GM18505 (cell line): Measurements from ENCODE around the gene FAM83B.
"Not testable (repeated sequence)": the region's sequence is repeated elsewhere in the genome, so short reads cannot be mapped to it uniquely, and the experiment has no call there.

Source experiments
- ATAC-seq: cut with Tn5 transposase; IDR thresholded peaks from one replicate; pipeline ENCODE4 v1.9.1; 2021; ENCODE audit not compliant: unreplicated experiment
- POLR2A ChIP-seq: IDR thresholded peaks from 4 replicates; pipeline ENCODE4 v1.6.1; 2011; ENCODE audit warnings: borderline replicate concordance; ENCODE audit not compliant: insufficient read depth, insufficient read length; ENCODE audit errors: extremely low read depth

Gene FAM83B, protein sequence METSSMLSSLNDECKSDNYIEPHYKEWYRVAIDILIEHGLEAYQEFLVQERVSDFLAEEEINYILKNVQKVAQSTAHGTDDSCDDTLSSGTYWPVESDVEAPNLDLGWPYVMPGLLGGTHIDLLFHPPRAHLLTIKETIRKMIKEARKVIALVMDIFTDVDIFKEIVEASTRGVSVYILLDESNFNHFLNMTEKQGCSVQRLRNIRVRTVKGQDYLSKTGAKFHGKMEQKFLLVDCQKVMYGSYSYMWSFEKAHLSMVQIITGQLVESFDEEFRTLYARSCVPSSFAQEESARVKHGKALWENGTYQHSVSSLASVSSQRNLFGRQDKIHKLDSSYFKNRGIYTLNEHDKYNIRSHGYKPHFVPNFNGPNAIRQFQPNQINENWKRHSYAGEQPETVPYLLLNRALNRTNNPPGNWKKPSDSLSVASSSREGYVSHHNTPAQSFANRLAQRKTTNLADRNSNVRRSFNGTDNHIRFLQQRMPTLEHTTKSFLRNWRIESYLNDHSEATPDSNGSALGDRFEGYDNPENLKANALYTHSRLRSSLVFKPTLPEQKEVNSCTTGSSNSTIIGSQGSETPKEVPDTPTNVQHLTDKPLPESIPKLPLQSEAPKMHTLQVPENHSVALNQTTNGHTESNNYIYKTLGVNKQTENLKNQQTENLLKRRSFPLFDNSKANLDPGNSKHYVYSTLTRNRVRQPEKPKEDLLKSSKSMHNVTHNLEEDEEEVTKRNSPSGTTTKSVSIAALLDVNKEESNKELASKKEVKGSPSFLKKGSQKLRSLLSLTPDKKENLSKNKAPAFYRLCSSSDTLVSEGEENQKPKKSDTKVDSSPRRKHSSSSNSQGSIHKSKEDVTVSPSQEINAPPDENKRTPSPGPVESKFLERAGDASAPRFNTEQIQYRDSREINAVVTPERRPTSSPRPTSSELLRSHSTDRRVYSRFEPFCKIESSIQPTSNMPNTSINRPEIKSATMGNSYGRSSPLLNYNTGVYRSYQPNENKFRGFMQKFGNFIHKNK

DNA sequence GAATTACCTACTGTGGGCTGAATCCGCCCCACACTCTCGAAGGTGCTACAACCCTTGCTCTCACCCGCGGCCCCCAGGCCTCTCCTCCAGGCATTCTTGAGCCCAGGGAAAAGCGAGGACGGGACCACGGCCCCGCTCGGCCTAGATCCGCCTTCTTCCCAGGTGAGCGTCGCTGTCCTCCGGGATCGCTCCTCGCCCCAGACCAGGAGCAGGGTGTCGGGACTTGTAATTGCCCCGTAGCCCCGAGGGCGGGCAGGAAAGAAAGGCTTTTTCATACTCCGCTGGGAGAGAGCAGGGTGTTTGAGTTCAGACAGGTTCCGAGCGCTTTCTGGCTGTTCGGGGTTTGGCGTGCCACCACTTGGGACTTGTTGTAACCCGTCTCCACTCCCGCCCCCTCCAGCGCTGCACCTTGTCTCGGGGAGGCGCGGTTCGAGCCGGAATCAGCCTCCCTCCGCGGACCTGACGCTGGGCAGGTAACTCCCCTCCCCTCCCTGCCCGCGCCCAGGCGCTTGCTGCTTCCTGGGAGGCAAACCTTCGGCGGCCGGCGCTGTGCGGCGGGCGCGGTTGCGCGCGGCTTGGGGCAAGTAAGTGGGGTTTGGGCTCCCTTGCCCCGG, at the start of gene FAM83B:
Gene FAM83B, plus strand, starts transcription at position 529 of the 614 bp plus-strand sequence. CDS start 23,476 bp downstream, outside the sequence.
- no peak for ATAC-seq
- TF ChIP-seq POLR2A, result no peak

DNA sequence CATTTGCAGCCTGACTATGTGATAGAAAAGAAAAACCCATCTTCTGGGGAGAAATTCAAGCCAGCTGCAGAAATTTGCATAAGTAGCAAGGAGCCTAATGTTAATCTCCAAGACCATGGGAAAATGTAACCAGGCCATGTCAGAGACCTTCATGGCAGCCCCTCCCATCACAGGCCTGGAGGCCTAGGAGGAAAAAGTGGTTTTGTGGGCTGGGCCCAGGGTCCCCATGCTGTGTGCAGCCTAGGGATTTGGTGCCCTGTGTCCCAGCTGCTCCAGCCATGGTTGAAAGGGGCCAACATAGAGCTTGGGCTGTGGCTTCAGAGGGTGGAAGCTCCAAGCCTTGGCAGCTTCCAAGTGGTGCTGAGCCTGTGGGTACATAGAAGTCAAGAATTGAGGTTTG, 49.7 kb upstream of the FAM83B start:
- ATAC-seq, result not testable (repeated sequence)

DNA sequence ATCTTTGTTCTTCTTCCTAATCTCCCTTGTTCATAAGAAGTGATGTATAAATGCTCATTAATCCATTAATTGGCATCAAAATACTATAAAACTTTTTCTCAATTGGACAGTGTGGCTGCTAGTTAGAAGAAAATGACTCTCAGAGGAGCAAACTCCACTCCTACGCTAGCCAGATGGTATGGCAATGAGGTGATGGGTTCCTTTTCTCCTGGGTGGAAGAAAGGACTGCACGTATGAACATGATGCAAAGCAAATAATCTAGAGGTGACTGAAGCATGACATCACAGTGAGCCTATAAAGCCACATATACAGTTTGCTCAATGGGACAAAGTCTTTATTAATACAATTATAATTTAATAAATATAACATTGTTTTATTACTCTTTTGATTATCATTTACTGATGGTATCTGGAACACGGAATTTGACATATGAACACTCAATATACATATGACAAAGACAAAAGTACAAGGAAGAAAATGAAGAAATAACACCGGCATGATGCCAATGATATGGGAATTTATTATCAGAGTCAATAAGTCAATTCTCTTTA, 46.4 kb upstream of the FAM83B start:
- ATAC-seq, result no peak
- TF ChIP-seq POLR2A, result no peak

DNA sequence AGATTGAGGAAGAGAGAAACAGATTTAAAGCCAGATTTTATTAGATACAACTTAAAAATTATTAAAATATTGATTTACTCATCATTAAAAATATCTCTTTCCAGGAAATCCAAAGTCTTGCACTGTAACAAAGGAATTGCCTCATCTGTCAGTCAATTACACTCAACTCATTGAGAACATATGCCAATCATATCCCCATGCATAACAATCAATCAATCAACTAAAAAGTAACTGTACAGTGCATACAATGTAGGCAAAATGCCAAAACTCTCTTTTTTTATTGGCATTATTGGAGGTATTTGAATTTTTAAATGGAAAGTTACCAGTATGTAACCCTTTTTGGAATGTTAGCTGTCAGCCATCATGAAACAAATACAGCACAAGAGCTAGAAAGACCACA, 45.3 kb upstream of the FAM83B start:
- no peak for TF ChIP-seq POLR2A
- no peak for ATAC-seq

DNA sequence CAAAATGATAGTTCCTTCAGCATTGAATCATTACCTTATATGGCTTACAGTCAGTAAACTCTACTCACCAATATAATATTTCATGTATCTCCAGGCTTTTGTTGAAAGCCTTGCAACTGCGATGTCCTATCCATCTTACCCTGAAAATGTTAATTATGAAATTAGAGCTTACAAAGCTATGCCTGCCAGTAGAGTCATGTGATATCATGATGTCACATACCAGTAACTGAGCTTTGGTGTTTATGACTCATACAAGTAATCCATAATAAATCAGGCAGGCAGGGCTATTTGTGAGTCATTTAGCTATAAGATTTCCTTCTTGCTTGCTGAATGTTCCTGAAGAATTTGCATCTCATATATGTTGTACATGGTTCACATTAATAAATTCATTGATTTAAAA, 44.9 kb upstream of the FAM83B start:
- TF ChIP-seq POLR2A, result no peak
- no peak for ATAC-seq

DNA sequence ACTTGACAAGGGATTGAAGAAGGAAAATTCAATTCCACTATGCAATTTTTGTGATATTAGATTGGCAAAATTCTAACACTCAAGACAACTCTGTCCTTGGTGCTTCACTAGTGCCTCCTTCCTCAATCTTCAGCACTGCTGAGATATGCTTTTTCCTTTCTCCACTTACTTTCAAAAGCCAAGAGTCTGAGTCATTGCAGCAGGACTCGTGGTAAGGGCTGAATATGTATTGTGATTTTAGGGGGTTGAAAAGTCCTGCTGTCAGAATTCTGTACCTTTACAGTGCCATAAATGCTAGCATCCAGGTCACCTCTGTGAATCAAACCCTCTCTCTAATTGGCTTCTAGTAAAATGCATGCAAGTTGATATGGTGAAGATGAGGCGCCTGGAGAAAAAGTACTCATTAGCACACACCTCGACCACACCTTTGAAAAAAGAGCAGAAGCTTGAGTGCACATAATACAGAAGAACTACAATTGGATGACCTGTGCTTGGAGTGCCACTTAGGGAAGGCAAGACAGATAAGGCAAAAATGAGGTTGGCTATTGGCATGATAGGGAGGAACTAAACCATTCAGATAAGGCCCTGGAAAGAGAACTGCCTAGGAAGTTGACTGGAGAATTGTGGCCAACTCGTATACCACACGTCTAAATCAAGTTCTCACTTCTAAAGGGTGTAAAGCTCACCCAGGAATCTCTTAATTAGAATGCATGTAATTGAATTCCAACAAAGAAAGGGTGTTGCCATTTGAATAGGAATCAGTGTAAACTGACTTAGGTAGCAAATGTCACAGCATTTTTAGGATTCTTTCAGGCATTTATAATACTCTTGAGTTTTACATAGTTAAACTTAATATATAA, 43.6 kb upstream of the FAM83B start:
- ATAC-seq, result no peak

DNA sequence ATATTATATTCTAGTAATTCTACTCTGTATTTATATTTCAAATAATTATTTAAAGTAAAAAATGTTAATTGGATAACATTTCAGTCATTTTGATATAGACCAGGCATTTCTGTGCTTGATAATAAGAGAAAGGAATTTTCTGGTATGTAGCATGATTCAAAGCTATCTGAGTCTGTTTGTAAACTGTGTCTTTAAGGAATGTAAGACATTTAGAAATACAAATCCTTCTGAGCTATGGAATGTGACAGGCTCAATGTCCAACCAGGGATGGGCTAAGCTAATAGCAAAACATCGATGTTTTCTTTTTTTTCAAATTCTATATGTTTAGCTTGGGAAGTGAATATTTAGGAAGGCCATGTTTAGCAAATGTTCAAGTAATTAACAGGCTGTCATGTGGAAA, 41.5 kb upstream of the FAM83B start:
- TF ChIP-seq POLR2A, result no peak
- no peak for ATAC-seq

More for the DNA sequence above, 43.6 kb upstream of the FAM83B start:
- TF ChIP-seq POLR2A, result no peak

DNA sequence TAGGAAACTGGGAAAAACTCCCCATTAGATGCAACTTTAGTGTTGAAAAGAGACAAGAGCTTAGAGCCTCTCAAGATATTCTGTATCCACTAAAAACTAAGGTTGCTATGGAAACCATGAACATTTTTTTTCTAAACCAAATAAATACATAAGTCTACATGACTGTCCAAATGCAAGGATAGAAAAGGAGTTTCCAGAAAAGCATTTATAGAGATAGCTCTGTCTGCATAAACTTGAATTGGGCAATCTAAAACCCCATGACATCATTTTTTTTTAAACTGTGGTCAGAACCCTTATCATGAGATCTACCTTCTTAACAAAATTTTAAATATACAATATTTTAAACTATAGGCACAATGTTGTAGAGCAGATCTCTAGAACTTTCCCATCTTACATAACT, 36.4 kb upstream of the FAM83B start:
- TF ChIP-seq POLR2A, result no peak
- ATAC-seq, result no peak

DNA sequence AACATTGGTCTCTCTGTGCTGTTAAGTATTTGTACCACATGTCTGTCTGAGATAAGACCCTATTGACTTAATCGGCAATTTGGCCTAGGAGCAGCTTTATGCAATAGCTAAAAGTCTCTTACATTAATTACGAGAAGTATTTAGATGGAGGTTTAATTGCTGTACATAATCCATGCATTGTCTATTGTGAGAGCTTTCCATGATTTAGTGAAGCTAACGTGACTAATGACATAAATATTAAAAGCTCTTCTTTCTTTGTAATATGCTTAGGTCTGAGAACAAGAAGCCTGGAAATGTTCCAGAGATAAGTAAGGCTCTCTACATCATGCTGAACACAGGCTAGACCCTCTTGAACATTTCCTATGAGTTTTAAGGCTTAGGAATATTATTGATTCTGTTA, 32.7 kb upstream of the FAM83B start:
- ATAC-seq, result no peak
- TF ChIP-seq POLR2A, result no peak

DNA sequence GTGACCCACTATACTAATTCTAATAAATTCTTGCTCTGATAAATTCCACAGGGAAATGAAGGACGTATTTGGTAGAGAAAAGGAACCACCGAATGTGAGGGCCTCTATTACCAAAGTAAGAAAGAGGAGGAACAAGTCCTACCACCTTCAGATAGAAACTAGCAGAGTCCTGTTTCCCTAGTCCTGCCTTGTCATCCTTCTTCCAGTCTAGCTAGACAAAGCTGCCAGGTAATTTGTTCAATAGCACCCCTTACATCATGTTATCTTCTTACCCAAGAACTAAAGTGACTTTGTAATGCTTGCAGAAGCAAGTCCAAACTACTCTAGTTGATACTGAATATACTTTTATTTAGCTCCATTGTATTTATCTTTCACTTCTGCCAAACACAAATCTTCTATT, 29.3 kb upstream of the FAM83B start:
- TF ChIP-seq POLR2A, result no peak
- ATAC-seq, result no peak

DNA sequence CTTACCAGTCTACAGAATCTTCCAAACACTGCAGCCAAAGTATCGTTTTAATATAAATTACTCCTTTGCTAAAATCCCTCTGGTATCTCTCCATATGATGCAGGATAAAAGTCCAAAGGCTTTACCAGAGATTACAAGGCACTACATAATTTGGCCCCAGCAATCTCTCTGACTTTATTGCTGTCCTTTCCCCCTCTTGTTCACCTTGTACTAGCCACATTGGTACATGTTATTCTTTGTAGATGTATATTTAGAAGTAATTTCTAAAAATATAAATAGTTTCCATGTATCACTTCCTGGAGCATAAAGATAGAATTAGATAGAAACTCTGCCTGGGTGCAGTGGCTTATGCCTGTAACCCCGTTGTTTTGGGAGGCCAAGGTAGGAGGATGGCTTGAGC, 28.7 kb upstream of the FAM83B start:
- TF ChIP-seq POLR2A, result no peak
- ATAC-seq, result no peak

DNA sequence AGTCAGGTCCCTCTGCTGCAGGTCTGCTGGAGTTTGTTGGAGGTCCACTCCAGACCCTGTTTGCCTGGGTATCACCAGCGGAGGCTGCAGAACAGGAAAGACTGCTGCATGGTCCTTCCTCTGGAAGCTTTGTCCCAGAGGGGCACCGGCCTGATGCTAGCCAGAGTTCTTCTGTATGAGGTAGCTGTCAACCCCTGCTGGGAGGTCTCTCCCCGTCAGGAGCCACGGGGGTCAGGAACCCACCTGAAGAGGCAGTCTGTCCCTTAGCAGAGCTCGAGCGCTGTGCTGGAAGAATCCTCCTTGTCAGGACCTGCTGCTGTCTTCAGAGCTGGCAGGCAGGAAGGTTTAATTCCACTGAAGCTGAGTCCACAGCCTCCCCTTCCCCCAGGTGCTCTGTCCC, 22.3 kb upstream of the FAM83B start:
- not testable (repeated sequence) for ATAC-seq

DNA sequence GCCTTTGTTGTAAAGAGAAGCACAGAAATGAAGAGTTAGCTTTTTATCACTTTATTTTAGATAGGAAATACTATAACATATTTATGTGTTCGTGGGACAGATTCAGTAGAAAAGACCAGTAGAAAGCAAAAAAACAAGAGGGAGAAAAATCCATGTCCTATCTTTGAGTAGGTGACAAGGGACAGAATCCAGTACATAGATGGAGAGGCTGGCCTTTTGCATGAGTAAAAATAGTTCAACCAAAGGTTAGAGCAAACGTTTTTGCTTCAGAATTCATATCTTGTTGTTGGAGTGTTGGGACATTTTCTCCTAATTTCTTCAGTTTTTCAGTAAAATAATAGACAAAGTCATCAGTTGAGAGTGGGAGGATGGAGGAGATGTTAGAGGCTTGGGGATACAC, 19.6 kb upstream of the FAM83B start:
- no peak for TF ChIP-seq POLR2A
- no peak for ATAC-seq

DNA sequence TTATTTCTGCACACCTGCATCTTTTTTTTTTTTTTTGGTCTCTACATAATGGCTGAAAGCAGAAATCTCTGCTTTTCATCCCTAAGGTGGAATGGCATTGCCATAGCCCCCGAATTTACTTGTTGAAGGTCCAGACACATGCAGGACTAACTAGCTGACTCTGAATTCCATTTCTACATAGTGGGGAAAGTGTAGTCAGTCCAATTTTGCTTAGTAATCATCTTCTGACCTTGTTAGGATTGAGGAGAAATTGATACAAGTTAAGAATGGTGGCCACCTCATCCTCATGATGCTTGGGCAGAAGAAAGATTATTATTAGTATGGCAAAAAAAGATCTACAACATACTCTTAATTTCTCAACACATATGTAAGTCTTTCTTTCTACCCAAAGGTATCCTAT, 16.4 kb upstream of the FAM83B start:
- no peak for TF ChIP-seq POLR2A
- no peak for ATAC-seq
